HCT116 (cell line): Measurements from ENCODE around the gene TXNDC17.

ENCODE experiments used
- CBX3 ChIP-seq: IDR thresholded peaks from 2 replicates; pipeline ENCODE4 v1.6.1; 2012; ENCODE audit warnings: low read depth
- CTCF ChIP-seq, 3 experiments: fragments of 200-600 bp in 1 of 3; sonication (generic) in 1 of 3; IDR thresholded peaks in 2 of 3; conservative IDR thresholded peaks in 1 of 3; 2 replicates each; pipeline ENCODE4 v1.5.1; 2012 to 2017; ENCODE audit warnings: low read depth in 2 of 3, low read length in 2 of 3, antibody characterized with exemption in 1 of 3, borderline replicate concordance in 1 of 3, control low read depth in 1 of 3, mild to moderate bottlenecking in 1 of 3, mixed read lengths in 1 of 3, mixed run types in 1 of 3, moderate library complexity in 1 of 3; ENCODE audit not compliant: insufficient read depth in 1 of 3
- POLR2A ChIP-seq: IDR thresholded peaks from 2 replicates; pipeline ENCODE4 v1.7.0; 2011; ENCODE audit warnings: borderline replicate concordance; ENCODE audit not compliant: insufficient read depth, insufficient read length; ENCODE audit errors: extremely low read depth
- POLR2AphosphoS5 ChIP-seq: IDR thresholded peaks from 2 replicates; pipeline ENCODE4 v1.6.1; 2011; ENCODE audit warnings: mild to moderate bottlenecking, low read depth, low read length, moderate library complexity

DNA sequence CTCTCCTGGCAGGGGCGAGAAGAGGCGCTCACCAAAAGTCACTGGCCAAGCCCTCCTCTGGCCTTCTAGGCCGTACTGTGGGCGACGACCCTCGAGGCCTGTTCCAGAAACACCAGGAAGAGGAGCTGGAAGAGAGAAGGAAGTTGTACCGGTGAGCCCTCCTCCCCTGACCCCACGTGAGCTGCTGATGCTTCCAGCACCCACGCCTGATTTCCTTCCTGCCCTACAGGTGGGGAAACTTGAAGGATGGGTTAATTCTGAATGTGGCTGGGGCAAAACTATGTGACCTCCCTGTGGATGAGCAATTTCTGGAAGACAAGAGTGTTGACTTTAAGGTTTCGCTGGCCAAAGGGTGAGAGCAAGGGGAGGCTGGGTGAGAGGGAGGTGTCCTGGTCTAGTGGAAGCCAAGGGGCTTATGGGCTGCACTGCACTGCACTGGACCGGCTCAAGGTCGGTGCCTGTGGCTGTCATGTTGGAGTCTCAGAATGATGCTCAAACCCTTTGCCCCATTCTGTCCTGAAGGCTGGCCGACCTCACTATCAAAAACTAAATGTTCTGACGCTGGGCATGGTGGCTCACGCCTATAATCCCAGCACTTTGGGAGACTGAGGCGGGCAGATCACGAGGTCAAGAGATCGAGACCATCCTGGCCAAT, 16.9 kb downstream of the TXNDC17 start:
- TF ChIP-seq CTCF (IDR thresholded peaks at IDR 0.05 in 2 of 3, conservative IDR thresholded peaks at IDR 0.05 in 1 of 3; ENCODE audit: borderline replicate concordance in 1 of 3, insufficient read depth in 1 of 3, low read depth in 2 of 3, low read length in 2 of 3) (no peak), CBX3 (no peak), POLR2AphosphoS5 (no peak), POLR2A (no peak)
